DMS153 treated with DMSO at 0.1 percent for 48 hours (cell line): ENCODE data around the gene GSTA3.
"Not testable (repeated sequence)": the region's sequence is repeated elsewhere in the genome, so short reads cannot be mapped to it uniquely, and the experiment has no call there.

ENCODE experiments used
- DNase-seq: peaks from one replicate; lab custom pipeline; 2025; ENCODE audit not compliant: unreplicated experiment; lab: John Stamatoyannopoulos, UW

Gene GSTA3

GRCh38 chr6:52914516-52914915 lies 5.0 kb upstream of the GSTA3 start:
- DNase-seq = no peak

- DNase-seq = no peak
Observed at GRCh38 chr6:52910091-52910490, 593 bp upstream of the GSTA3 start.

- no peak for DNase-seq
Observed at GRCh38 chr6:52909131-52909530, 367 bp downstream of the GSTA3 start.

GRCh38 chr6:52908526-52908925 lies 972 bp downstream of the GSTA3 start:
- DNase-seq = no peak

GRCh38 chr6:52904562-52905279 lies 4.8 kb downstream of the GSTA3 start:
- DNase-seq = no peak

- DNase-seq = no peak
Observed at GRCh38 chr6:52900536-52900935, 9.0 kb downstream of the GSTA3 start.

- not testable (repeated sequence) for DNase-seq
Observed at GRCh38 chr6:52895790-52896189, 13.7 kb downstream of the GSTA3 start.

- DNase-seq = no peak
Observed at GRCh38 chr6:52894285-52894684, 15.2 kb downstream of the GSTA3 start.

- no peak for DNase-seq
Observed at GRCh38 chr6:52893803-52894202, 15.7 kb downstream of the GSTA3 start.

GRCh38 chr6:52893221-52893620 lies 16.3 kb downstream of the GSTA3 start:
- DNase-seq = no peak

- no peak for DNase-seq
Observed at GRCh38 chr6:52890018-52890417, 19.5 kb downstream of the GSTA3 start.

- no peak for DNase-seq
Observed at GRCh38 chr6:52887910-52888524, 21.5 kb downstream of the GSTA3 start.

- DNase-seq = peak; percentile 33
Observed at GRCh38 chr6:52881996-52882841, 27.3 kb downstream of the GSTA3 start.

- no peak for DNase-seq
Observed at GRCh38 chr6:52881662-52881995, 27.9 kb downstream of the GSTA3 start.

GRCh38 chr6:52877786-52878185 lies 31.7 kb downstream of the GSTA3 start:
- DNase-seq = no peak

- no peak for DNase-seq
Observed at GRCh38 chr6:52877168-52877567, 32.3 kb downstream of the GSTA3 start.

- DNase-seq = no peak
Observed at GRCh38 chr6:52876056-52876787, 33.3 kb downstream of the GSTA3 start.

- DNase-seq = no peak
Observed at GRCh38 chr6:52872031-52872430, 37.5 kb downstream of the GSTA3 start.

GRCh38 chr6:52871621-52872020 lies 37.9 kb downstream of the GSTA3 start:
- DNase-seq = no peak

- DNase-seq = not testable (repeated sequence)
Observed at GRCh38 chr6:52870335-52871091, 39.0 kb downstream of the GSTA3 start.

GRCh38 chr6:52868899-52869298 lies 40.6 kb downstream of the GSTA3 start:
- DNase-seq = not testable (repeated sequence)
